BLaER1 treated with 17β-estradiol and CSF1 and Interleukin-3, amounts not matched to agents 10 nM and 100 nM (cell line): ENCODE measurements around the gene NOSTRIN.

ENCODE experiments used
- H3K27ac ChIP-seq, 11 experiments: shearing (Covaris generic); formaldehyde crosslinking; 2 replicates each; pipeline ENCODE4 v1.8.1; 2022
- H3K27me3 ChIP-seq, 11 experiments: shearing (Covaris generic); formaldehyde crosslinking; 2 replicates each; pipeline ENCODE4 v1.8.1; 2022
- H3K36me3 ChIP-seq, 11 experiments: shearing (Covaris generic); formaldehyde crosslinking; 2 replicates each; pipeline ENCODE4 v1.8.1; 2022
- H3K4me1 ChIP-seq, 10 experiments: shearing (Covaris generic); formaldehyde crosslinking; 2 replicates each; pipeline ENCODE4 v1.8.1; 2022
- H3K4me2 ChIP-seq, 11 experiments: shearing (Covaris generic); formaldehyde crosslinking; 2 replicates each; pipeline ENCODE4 v1.8.1; 2022
- H3K4me3 ChIP-seq, 10 experiments: shearing (Covaris generic); formaldehyde crosslinking; 2 replicates each; pipeline ENCODE4 v1.8.1; 2022
- H3K9ac ChIP-seq, 11 experiments: shearing (Covaris generic); formaldehyde crosslinking; 2 replicates each; pipeline ENCODE4 v1.8.1; 2022
- H3K9me3 ChIP-seq, 11 experiments: shearing (Covaris generic); formaldehyde crosslinking; replicated peaks in 1 of 11; 2 replicates each; pipeline ENCODE4 v1.8.1; 2022
- H4K20me1 ChIP-seq, 11 experiments: shearing (Covaris generic); formaldehyde crosslinking; 2 replicates each; pipeline ENCODE4 v1.8.1; 2022
- Cebpa-rat ChIP-seq, 11 experiments: shearing (Covaris generic); IDR thresholded peaks; 2 replicates each; pipeline ENCODE4 v1.8.1; 2022

Gene NOSTRIN

DNA sequence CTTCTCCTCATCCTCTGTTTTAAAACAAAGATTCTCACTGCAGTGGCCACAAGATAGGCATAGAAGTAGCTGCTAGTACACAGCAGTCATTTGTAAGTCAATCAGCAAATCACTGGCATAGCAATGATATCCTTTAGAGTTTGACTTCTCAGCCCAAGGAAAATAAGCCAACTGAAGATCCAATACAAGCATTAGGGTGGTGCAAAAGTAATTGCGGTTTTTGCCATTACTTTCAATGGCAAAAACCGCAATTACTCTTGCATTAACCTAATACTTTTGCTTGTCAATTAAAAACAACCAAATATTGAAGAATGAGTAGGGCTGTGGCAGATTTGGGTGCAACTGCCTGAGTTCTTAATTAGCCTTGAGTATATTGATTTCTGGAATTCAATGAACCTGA lies 101.5 kb downstream of the NOSTRIN start:
- no peak overlapping the region for H3K4me2 ChIP-seq
- no peak overlapping the region for H3K27ac ChIP-seq
- TF ChIP-seq Cebpa-rat (IDR thresholded peaks at IDR 0.05): no peak

DNA sequence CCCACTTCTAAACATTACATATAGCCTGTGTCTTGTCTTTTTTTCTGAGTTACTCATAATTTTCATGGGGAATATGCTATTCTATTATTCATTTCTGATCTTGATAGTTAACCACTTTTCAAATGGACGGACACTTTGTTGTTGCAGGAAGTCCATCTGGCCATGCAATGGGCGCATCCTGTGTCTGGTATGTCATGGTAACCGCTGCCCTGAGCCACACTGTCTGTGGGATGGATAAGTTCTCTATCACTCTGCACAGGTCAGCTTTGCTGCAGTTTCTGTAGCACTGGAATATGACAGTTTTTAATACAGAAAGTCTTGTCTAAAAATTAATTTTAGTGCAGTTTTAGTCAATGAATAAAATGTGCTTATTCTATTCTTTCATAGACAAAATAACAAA lies 101.9 kb downstream of the NOSTRIN start:
- no peaks in the 10 kb centered on the region for H3K36me3 ChIP-seq
- H4K20me1 ChIP-seq: no peaks in the 10 kb centered on the region
- TF ChIP-seq Cebpa-rat (IDR thresholded peaks at IDR 0.05): no peak
- H3K27me3 ChIP-seq: no peaks in the 10 kb centered on the region
- no peak overlapping the region for H3K4me3 ChIP-seq
- H3K27ac ChIP-seq: no peak overlapping the region
- H3K9me3 ChIP-seq: no peaks in the 10 kb centered on the region
- H3K4me1 ChIP-seq: no peaks in the 10 kb centered on the region
- no peak overlapping the region for H3K9ac ChIP-seq
- H3K4me2 ChIP-seq: no peak overlapping the region

More for the DNA sequence above, 101.5 kb downstream of the NOSTRIN start:
- Histone ChIP-seq H3K27me3 (no peaks in the 10 kb centered on the region), H3K9ac (no peak overlapping the region), H3K4me3 (no peak overlapping the region), H3K4me1 (no peaks in the 10 kb centered on the region), H4K20me1 (no peaks in the 10 kb centered on the region), H3K36me3 (no peaks in the 10 kb centered on the region), H3K9me3 (no peaks in the 10 kb centered on the region)

DNA sequence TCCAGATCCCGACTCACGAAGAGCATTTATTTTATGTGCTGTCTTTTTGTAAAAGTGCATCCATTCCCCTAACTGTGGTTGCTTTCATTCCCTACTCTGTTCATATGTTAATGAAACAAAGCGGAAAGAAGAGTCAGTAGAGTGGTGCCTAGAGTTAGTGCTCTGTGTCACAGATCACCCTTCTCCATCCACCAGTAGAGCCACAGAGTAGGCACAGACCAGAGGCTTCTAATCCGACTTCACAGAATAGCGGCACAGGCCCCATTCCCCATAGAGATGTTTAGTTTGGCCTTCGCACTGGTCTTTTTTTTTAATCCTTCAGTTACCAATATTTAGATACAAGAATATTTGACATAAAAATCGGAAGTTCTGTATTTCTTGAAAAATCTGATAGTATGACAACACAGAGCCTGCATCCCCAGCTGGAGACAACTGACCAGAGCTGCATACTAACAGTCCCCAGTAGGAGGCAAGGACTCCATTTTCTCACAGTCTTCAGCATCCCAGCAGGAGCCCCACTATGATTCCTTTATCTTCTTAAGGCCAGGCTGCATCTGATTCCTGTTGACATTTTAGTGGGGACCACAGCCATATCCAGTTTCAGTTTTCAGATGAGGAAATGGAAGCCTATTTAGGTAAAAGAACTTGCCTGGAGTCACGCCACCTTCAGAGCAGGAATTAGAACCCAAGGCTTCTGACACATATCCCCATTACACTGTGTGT lies 105.7 kb downstream of the NOSTRIN start:
- H3K27ac ChIP-seq: no peak overlapping the region
- no peak overlapping the region for H3K9ac ChIP-seq
- no peak overlapping the region for H3K4me3 ChIP-seq
- H3K4me1 ChIP-seq: no peaks in the 10 kb centered on the region
- no peak for TF ChIP-seq Cebpa-rat (IDR thresholded peaks at IDR 0.05)
- H4K20me1 ChIP-seq: no peaks in the 10 kb centered on the region
- H3K36me3 ChIP-seq: no peaks in the 10 kb centered on the region
- H3K27me3 ChIP-seq: no peaks in the 10 kb centered on the region; a peak in 2 of 22 replicates
- no peaks in the 10 kb centered on the region for H3K9me3 ChIP-seq
- no peak overlapping the region for H3K4me2 ChIP-seq

DNA sequence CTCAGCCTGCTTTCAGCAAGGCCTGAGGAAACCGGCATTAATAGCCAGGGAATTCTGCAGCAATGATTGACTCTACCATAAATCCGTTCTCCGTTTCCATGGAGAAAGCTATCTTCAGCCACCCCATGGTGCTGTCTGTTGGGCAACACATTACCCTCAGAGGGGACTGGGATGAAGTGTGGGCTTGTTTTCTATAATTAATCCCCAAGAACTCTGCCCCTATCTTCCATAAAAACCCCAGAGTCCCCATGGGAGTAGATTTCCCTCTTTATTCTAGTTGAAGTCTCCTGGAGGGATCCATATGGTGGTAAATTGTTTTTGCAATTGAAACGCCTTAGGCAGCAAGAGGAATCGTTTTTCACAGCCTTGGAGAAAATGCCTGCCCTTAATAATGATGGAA lies 107.9 kb downstream of the NOSTRIN start:
- no peak overlapping the region for H3K4me2 ChIP-seq
- no peak overlapping the region for H3K4me3 ChIP-seq
- H3K9me3 ChIP-seq: peaks cover 0 to under 1% (median under 1%) of the 10 kb centered on the region in 11 experiments; a peak in 8 of 22 replicates
- H4K20me1 ChIP-seq: no peaks in the 10 kb centered on the region
- H3K4me1 ChIP-seq: no peaks in the 10 kb centered on the region
- H3K27ac ChIP-seq: no peak overlapping the region
- no peak overlapping the region for H3K9ac ChIP-seq
- no peaks in the 10 kb centered on the region; a peak in 2 of 22 replicates for H3K27me3 ChIP-seq
- no peak for TF ChIP-seq Cebpa-rat (IDR thresholded peaks at IDR 0.05)
- no peaks in the 10 kb centered on the region for H3K36me3 ChIP-seq

DNA sequence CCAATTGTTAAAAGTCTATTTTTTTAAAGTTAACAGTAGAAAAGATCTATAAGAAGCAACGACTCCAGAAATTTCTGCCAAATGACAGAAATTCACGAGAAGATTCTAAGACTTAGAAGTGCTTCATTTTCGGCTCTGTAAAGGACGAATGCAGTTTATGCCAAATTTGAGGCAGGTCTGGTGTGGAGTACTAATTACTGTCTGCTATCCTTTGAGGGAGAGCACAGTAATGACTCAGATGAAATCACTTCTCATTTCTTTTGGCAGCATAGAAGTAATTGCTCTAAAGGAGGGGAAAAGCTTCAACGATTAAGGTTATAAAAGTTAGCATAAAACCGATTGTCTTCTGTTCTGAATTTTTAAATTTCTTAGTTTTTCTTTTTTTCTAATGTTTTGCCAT lies 110.0 kb downstream of the NOSTRIN start:
- Histone ChIP-seq H3K36me3 (no peaks in the 10 kb centered on the region), H3K27me3 (no peaks in the 10 kb centered on the region; a peak in 2 of 22 replicates), H3K27ac (no peak overlapping the region), H4K20me1 (no peaks in the 10 kb centered on the region), H3K9ac (no peak overlapping the region), H3K4me1 (no peaks in the 10 kb centered on the region), H3K4me2 (no peak overlapping the region), H3K4me3 (no peak overlapping the region), H3K9me3 (peaks cover 5 to 12% (median 6%) of the 10 kb centered on the region in 11 experiments; a peak in 15 of 22 replicates)
- no peak for TF ChIP-seq Cebpa-rat (IDR thresholded peaks at IDR 0.05)

DNA sequence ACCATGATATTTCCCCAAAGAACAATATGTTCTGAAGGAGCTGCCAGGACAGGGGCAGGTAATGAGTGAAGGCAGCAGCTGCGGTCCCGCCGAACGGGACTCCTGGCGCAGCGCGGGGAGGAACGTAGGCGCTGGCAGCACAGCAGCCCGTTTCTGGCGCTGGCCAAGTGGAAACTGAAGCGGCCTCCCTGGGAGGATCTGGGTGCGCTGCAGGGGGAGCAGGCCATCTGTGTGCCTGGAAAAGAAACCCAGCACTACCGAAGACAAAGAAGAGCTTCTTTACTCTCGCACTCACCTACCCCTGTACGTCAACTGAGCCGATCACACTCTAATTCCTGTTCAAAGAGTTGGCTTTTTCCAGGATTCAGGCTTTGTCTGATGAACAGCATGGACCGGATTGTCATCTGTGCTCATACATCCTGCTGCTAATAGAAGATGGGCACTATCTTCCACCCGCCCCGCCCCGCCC lies 110.5 kb downstream of the NOSTRIN start:
- no peak for TF ChIP-seq Cebpa-rat (IDR thresholded peaks at IDR 0.05)
- Histone ChIP-seq H3K4me2 (no peak overlapping the region), H3K36me3 (no peaks in the 10 kb centered on the region), H3K4me3 (no peak overlapping the region), H3K27me3 (no peaks in the 10 kb centered on the region; a peak in 2 of 22 replicates), H3K9me3 (peaks cover 5 to 12% (median 6%) of the 10 kb centered on the region in 11 experiments; a peak in 15 of 22 replicates), H3K27ac (no peak overlapping the region), H3K9ac (no peak overlapping the region), H4K20me1 (no peaks in the 10 kb centered on the region), H3K4me1 (no peaks in the 10 kb centered on the region)

DNA sequence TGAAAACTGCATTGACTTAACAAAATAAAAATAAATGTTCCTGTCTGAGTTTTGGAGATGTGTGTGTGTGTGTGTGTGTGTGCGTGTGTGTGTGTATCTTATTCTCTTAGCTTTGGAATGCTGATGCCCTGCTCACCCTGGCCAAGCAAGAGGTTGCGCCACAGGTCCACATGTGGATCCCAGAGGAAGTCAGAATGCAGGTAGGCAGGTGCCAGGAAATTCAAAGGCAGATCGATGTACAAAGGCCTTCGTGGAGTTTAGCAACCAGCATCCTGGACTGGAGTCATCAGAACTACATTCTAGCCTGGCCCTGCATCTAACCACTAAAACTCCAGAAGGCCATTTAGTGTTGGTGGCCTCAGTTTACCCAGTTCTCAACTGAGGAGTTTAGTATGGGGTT lies 111.1 kb downstream of the NOSTRIN start:
- Histone ChIP-seq H3K4me3 (no peak overlapping the region), H3K4me1 (no peaks in the 10 kb centered on the region), H3K36me3 (no peaks in the 10 kb centered on the region), H3K27ac (no peak overlapping the region), H3K27me3 (no peaks in the 10 kb centered on the region; a peak in 2 of 22 replicates), H3K9ac (no peak overlapping the region), H3K9me3 (peaks cover 5 to 12% (median 6%) of the 10 kb centered on the region in 11 experiments; a peak in 15 of 22 replicates), H3K4me2 (no peak overlapping the region), H4K20me1 (no peaks in the 10 kb centered on the region)
- no peak for TF ChIP-seq Cebpa-rat (IDR thresholded peaks at IDR 0.05)
